HG03108 (cell line): ENCODE data around the gene CHAF1A.

Source experiments
- ATAC-seq: cut with Tn5 transposase; IDR thresholded peaks from one replicate; pipeline ENCODE4 v1.9.1; 2021; ENCODE audit warnings: moderate library complexity; ENCODE audit not compliant: unreplicated experiment

The CHAF1A gene

GRCh38 chr19:4376991-4377781, 25.3 kb upstream of the CHAF1A start:
- no peak for ATAC-seq

DNA sequence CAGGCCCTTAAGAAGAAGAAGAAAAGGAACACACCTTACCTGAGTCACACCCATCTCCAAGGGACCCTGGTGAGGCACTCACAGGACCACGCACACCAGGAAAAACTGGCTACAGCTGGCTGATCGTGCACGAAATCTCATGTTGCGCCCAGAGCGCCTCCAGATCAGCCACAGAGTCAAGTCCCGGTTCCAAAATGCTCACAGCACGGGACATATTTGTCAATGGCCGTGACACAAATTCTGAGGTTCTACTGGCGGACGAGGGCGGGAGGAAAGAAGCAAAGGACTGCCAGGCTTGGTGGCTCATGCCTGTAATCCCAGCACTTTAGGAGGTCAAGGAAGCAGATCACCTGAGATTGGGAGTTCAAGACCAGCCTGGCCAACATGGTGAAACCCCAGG, 23.6 kb upstream of the CHAF1A start:
- no peak for ATAC-seq

DNA sequence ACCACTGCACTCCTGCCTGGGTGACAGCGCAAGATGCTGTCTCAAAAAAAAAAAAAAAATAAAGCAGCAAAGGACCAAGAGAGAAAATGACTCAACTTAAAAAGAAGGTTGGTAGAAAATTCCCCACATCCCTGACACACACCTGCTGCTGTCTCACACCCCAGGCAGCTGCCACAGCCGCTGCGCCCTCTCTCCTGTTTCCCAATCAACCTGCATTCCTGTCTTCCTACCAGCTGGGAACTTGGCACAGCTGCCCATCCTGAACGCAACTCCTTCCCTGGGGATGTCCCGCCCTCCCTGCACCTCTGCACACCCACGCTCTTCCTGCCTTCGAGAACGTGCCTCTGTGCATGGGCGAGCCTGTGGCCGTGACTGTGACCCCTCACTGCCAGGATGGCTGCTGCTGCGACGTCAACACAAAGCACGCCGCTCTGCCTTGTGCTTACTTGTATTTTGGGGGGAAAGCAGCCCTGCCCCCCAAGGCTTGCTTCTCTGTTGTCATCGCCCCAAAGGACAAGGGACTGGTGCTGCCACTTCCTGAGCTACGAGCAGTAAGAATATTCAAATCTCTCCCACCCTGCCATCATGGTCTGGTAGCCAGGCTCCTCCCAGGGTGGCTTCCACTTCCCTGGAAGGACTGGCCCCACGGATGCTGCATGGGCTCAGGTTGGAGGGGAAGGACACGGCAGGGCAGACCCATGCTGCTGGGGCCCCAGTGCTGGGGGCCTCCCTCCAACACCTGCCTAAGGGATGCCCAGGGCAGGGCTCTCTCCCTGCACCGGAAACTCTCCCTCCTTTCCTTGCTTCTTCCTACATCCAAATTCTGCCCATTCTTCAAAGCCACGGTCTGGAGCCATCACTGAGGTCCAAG, 22.8 kb upstream of the CHAF1A start:
- ATAC-seq, result no peak

GRCh38 chr19:4380254-4380727, 22.1 kb upstream of the CHAF1A start:
- ATAC-seq, result no peak

GRCh38 chr19:4385291-4386040, 17.0 kb upstream of the CHAF1A start:
- no peak for ATAC-seq

DNA sequence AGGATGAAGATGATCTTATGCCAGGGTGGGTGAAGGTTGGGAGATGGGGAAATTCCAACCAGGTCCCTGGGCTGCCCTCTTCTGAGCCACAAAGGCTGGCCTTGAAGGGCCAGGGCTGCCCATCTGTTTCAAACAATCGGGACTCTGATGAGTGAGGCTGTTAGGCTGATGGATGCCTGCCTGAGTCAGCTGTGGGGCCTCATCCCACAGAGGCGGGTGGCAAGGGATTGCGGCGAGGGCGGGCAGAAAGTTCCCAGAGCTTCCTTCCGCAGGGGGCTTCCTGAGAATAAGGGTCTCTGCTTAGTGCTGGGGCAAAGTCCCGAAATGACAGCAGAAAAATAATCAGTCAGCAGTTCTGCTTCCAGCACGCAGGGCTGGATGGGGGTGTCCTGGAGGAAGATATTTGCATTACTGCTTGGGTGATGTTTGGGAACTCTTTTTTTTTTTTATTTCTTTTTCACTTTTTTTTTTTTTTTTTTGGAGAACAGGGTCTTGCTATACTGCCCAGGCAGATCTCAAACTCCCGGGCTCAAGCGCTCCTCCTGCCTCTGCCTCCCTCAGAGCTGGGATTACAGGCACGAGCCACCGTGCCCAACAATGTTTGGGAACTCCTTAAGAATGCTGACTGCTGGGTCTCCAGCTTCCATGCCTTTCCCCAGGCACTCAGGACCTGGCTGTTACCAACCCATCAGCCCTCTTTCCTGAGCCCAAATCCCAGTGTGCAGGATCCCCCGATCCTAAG, 16.2 kb upstream of the CHAF1A start:
- no peak for ATAC-seq

GRCh38 chr19:4388337-4389063, 13.9 kb upstream of the CHAF1A start:
- no peak for ATAC-seq

DNA sequence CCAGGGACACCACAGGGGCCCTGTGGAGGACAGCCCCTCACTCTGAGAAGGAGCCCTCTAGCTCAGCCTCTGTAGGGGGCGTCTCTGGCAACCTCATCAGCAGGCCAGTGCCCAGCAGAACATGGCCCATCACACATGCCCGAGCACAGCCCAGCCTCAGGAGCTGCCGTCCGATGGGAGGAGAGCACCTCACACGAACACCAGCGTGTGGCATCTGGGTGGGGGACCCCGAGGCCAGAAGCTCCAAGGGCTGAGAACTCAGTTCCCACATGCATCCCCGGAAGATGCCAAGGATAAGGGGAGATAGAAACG, 13.4 kb upstream of the CHAF1A start:
- no peak for ATAC-seq

- no peak for ATAC-seq
These were observed 12.9 kb upstream of the CHAF1A start for GRCh38 chr19:4389511-4390016.

DNA sequence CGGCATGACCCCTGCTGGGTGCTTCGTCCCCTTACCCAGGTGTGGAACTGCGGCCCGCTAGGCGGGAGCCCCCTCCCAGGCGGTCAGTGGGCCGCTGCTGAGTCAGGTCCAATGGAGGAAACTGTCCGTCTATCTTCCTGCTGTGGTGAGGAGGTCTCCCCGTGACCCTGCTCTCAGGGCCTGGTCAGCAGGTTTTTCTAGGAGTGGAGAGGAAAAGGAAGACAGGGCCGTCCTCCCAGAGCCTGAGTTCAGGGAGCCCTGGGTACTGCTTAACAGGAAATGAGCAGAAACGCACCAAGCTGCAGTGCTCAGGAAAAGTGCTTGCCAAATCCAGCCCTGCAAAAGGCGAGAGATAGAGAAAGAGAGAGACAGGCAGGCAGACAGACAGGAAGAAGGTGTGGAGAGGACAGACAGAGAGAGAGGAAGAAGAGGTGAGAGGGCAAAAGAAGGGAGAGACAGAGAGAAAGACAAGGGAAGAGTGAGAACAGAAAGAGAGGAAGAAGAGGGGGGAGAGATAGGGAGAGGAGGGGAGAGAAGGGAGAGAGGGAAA, 12.3 kb upstream of the CHAF1A start:
- no peak for ATAC-seq

DNA sequence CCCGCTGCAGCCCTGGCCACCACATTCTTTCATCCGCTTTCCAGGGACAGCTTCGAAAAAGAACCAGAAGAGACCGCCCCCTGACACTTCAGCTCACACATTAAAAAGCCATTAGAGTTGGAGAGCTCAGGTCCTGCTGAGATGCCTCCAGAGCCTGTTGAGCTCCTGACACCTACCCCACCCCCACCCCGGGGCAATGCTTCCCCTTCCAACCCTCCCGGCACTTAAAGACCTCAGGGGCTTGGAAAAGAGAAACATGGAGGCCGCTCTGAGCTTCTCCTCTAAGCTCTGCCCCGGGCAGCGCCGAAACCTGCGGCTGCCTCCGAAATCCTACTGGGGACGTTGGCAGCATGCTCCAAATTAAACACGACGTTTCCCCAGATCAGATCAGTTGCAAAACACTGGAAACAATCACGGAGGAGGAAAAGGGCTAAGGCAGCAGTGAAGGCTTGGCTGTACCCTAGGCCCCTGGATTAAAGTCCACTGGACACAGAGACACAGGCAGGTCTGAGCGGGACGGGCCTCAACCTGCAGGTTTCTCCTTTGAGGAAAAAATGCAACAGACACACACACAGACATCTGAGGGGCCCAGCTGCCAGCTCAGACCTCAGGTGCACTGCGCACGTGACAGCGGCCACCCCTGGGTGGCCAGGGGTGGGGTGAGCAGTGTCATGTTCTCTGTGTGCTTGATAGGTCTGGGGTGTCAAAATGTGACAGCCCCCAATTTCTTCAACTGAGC, 11.7 kb upstream of the CHAF1A start:
- ATAC-seq, result no peak

- ATAC-seq, result no peak
These were observed 11.1 kb upstream of the CHAF1A start for GRCh38 chr19:4391306-4391693.

- no peak for ATAC-seq
These were observed 10.5 kb upstream of the CHAF1A start for GRCh38 chr19:4391701-4392483.

DNA sequence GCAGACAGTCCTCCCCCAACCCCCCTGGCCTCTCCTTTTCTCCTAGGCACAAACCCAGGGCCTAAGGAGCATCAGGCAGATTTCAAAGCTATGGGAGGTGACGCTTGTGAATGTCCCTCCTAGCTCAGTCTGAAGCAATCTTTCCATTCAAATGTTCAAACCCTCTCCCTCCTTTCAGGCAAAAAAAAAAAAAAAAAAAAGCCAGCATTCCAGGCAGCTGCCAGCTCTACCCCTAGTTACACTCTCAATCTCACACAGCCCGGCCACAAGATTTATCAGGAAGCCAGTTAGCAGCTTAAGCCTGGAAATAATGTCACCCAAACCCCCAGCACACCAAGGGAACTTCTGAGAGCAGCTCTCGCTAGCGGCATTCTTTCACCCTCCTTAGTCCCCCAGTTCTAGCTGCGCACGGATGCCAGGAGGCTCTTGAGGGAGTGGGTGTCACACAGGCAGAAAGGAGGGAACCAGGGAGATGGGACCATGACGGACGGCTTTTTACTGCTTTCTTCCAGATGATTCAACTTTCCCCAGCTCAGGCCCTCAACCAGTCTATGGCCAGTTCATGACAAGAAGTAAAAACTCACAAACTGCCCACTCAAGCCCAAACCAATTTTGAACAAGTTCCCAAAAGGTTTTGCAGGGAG, 8.4 kb upstream of the CHAF1A start:
- ATAC-seq, result no peak

- ATAC-seq, result no peak
These were observed 5.3 kb upstream of the CHAF1A start for GRCh38 chr19:4396949-4397783.

DNA sequence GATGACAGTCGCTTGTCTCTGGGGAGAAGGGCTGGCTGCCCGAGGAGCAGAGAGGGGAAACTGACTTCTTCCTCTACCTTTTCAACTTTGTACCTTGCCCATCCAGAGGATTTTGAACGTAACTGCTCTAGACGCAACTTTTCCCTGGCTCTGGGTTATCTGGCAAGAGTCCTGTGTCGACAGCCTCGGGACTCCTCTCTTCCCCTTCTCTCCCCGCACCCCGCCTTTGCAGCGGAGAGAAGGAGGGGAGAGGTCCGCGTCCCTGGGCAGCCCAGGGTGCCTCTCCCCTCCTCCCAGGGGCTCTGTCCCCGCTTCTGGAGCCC, 2.7 kb upstream of the CHAF1A start:
- ATAC-seq, result no peak
